Measurements from ENCODE around the gene HYOU1. TPM values are rescaled to one million over a fixed set of nuclear protein-coding genes. Genes with fewer than 3 reads are reported as not detected.

HYOU1 gene
- total and polyA plus RNA-seq, 2 experiments from 2014 or later, result 48.2 to 229 TPM

GRCh38 chr11:119048644-119049043 is 8.4 kb downstream of the HYOU1 start:
- H3K27me3 Mint-ChIP-seq (ENCODE audit: insufficient read depth, low read depth, poor library complexity), result peaks cover 13% of the 10 kb centered on the region
- no peaks in the 10 kb centered on the region for H3K9me2 ChIP-seq (ENCODE audit: insufficient read depth)
- no peak for ATAC-seq
- H3K4me2 ChIP-seq, result no peak overlapping the region
- no peak overlapping the region for H3K4me3 ChIP-seq
- no peaks in the 10 kb centered on the region for H3K27me3 ChIP-seq (ENCODE audit: insufficient read depth)
- no peak for TF ChIP-seq STAT1 (IDR thresholded peaks at IDR 0.05; ENCODE audit: unreplicated experiment)
- TF ChIP-seq, protein P1, sequence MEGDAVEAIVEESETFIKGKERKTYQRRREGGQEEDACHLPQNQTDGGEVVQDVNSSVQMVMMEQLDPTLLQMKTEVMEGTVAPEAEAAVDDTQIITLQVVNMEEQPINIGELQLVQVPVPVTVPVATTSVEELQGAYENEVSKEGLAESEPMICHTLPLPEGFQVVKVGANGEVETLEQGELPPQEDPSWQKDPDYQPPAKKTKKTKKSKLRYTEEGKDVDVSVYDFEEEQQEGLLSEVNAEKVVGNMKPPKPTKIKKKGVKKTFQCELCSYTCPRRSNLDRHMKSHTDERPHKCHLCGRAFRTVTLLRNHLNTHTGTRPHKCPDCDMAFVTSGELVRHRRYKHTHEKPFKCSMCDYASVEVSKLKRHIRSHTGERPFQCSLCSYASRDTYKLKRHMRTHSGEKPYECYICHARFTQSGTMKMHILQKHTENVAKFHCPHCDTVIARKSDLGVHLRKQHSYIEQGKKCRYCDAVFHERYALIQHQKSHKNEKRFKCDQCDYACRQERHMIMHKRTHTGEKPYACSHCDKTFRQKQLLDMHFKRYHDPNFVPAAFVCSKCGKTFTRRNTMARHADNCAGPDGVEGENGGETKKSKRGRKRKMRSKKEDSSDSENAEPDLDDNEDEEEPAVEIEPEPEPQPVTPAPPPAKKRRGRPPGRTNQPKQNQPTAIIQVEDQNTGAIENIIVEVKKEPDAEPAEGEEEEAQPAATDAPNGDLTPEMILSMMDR (conservative IDR thresholded peaks at IDR 0.05; ENCODE audit: low read depth in 2 of 2), result no peak
- TF ChIP-seq ZNF114 (CRISPR knock-in tag; IDR thresholded peaks at IDR 0.05), result no peak
- no peak for TF ChIP-seq EZH2 (IDR thresholded peaks at IDR 0.05; ENCODE audit: low read depth, unreplicated experiment)
- TF ChIP-seq ZNF331 (CRISPR knock-in tag; IDR thresholded peaks at IDR 0.05; ENCODE audit: low read depth), result no peak
- no peak for TF ChIP-seq ETS1 (IDR thresholded peaks at IDR 0.05)
- TF ChIP-seq, protein P2, sequence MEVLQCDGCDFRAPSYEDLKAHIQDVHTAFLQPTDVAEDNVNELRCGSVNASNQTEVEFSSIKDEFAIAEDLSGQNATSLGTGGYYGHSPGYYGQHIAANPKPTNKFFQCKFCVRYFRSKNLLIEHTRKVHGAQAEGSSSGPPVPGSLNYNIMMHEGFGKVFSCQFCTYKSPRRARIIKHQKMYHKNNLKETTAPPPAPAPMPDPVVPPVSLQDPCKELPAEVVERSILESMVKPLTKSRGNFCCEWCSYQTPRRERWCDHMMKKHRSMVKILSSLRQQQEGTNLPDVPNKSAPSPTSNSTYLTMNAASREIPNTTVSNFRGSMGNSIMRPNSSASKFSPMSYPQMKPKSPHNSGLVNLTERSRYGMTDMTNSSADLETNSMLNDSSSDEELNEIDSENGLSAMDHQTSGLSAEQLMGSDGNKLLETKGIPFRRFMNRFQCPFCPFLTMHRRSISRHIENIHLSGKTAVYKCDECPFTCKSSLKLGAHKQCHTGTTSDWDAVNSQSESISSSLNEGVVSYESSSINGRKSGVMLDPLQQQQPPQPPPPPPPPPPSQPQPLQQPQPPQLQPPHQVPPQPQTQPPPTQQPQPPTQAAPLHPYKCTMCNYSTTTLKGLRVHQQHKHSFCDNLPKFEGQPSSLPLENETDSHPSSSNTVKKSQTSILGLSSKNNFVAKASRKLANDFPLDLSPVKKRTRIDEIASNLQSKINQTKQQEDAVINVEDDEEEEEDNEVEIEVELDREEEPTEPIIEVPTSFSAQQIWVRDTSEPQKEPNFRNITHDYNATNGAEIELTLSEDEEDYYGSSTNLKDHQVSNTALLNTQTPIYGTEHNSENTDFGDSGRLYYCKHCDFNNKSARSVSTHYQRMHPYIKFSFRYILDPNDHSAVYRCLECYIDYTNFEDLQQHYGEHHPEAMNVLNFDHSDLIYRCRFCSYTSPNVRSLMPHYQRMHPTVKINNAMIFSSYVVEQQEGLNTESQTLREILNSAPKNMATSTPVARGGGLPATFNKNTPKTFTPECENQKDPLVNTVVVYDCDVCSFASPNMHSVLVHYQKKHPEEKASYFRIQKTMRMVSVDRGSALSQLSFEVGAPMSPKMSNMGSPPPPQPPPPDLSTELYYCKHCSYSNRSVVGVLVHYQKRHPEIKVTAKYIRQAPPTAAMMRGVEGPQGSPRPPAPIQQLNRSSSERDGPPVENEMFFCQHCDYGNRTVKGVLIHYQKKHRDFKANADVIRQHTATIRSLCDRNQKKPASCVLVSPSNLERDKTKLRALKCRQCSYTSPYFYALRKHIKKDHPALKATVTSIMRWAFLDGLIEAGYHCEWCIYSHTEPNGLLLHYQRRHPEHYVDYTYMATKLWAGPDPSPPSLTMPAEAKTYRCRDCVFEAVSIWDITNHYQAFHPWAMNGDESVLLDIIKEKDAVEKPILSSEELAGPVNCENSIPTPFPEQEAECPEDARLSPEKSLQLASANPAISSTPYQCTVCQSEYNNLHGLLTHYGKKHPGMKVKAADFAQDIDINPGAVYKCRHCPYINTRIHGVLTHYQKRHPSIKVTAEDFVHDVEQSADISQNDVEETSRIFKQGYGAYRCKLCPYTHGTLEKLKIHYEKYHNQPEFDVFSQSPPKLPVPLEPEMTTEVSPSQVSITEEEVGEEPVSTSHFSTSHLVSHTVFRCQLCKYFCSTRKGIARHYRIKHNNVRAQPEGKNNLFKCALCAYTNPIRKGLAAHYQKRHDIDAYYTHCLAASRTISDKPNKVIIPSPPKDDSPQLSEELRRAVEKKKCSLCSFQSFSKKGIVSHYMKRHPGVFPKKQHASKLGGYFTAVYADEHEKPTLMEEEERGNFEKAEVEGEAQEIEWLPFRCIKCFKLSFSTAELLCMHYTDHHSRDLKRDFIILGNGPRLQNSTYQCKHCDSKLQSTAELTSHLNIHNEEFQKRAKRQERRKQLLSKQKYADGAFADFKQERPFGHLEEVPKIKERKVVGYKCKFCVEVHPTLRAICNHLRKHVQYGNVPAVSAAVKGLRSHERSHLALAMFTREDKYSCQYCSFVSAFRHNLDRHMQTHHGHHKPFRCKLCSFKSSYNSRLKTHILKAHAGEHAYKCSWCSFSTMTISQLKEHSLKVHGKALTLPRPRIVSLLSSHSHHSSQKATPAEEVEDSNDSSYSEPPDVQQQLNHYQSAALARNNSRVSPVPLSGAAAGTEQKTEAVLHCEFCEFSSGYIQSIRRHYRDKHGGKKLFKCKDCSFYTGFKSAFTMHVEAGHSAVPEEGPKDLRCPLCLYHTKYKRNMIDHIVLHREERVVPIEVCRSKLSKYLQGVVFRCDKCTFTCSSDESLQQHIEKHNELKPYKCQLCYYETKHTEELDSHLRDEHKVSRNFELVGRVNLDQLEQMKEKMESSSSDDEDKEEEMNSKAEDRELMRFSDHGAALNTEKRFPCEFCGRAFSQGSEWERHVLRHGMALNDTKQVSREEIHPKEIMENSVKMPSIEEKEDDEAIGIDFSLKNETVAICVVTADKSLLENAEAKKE (CRISPR knock-in tag; IDR thresholded peaks at IDR 0.05), result no peak
- no peak for TF ChIP-seq EZH2phosphoT487 (IDR thresholded peaks at IDR 0.05; ENCODE audit: unreplicated experiment)
- no peak for TF ChIP-seq POLR2AphosphoS5 (IDR thresholded peaks at IDR 0.05; ENCODE audit: low read depth)
- TF ChIP-seq CREB1 (CRISPR knock-in tag; IDR thresholded peaks at IDR 0.05; ENCODE audit: low read depth), result no peak
- TF ChIP-seq NANOG (IDR thresholded peaks at IDR 0.05; ENCODE audit: borderline replicate concordance), result no peak
- TF ChIP-seq JUNB (IDR thresholded peaks at IDR 0.05; ENCODE audit: unreplicated experiment), result no peak
- TF ChIP-seq, protein P3, sequence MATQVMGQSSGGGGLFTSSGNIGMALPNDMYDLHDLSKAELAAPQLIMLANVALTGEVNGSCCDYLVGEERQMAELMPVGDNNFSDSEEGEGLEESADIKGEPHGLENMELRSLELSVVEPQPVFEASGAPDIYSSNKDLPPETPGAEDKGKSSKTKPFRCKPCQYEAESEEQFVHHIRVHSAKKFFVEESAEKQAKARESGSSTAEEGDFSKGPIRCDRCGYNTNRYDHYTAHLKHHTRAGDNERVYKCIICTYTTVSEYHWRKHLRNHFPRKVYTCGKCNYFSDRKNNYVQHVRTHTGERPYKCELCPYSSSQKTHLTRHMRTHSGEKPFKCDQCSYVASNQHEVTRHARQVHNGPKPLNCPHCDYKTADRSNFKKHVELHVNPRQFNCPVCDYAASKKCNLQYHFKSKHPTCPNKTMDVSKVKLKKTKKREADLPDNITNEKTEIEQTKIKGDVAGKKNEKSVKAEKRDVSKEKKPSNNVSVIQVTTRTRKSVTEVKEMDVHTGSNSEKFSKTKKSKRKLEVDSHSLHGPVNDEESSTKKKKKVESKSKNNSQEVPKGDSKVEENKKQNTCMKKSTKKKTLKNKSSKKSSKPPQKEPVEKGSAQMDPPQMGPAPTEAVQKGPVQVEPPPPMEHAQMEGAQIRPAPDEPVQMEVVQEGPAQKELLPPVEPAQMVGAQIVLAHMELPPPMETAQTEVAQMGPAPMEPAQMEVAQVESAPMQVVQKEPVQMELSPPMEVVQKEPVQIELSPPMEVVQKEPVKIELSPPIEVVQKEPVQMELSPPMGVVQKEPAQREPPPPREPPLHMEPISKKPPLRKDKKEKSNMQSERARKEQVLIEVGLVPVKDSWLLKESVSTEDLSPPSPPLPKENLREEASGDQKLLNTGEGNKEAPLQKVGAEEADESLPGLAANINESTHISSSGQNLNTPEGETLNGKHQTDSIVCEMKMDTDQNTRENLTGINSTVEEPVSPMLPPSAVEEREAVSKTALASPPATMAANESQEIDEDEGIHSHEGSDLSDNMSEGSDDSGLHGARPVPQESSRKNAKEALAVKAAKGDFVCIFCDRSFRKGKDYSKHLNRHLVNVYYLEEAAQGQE (IDR thresholded peaks at IDR 0.05; ENCODE audit: unreplicated experiment), result no peak
- peaks cover 6% of the 10 kb centered on the region; the same call in 1 of the 2 replicates for H3F3A ChIP-seq (replicated peaks; ENCODE audit: low read depth)
- peaks cover 47% of the 10 kb centered on the region for H3K36me3 ChIP-seq (ENCODE audit: insufficient read depth)
- H3K27ac Mint-ChIP-seq, result no peak overlapping the region
- H4K20me1 ChIP-seq (replicated peaks; ENCODE audit: insufficient read depth), result peaks cover 13% of the 10 kb centered on the region
- H2AFZ ChIP-seq, result no peak overlapping the region
- H3K4me1 Mint-ChIP-seq, result peaks cover 15% of the 10 kb centered on the region
- DNase-seq (ENCODE audit: low spot score), result no peak
- H3K79me2 ChIP-seq (replicated peaks; ENCODE audit: insufficient read depth), result peaks cover 8% of the 10 kb centered on the region
- no peak overlapping the region for H3K4me3 Mint-ChIP-seq
- H3K4me1 ChIP-seq (ENCODE audit: insufficient read depth), result peaks cover 13% of the 10 kb centered on the region
- no peak overlapping the region for H3K27ac ChIP-seq (ENCODE audit: low read depth)
- no peaks in the 10 kb centered on the region for H3K9me3 Mint-ChIP-seq
- H3K36me3 Mint-ChIP-seq (ENCODE audit: low read depth), result peaks cover 93% of the 10 kb centered on the region
